Measurements from ENCODE around the gene CCND3.

Gene CCND3

GRCh38 chr6:41976794-41977484, 35.3 kb upstream of the CCND3 start:
- no peak overlapping the region for H3K4me3 ChIP-seq (ENCODE audit: low read length, poor library complexity, severe bottlenecking)
- H3K4me2 ChIP-seq (ENCODE audit: low read depth, low read length, poor library complexity, severe bottlenecking), result no peak overlapping the region
- H3K79me2 ChIP-seq (ENCODE audit: insufficient read depth, low read length), result no peaks in the 10 kb centered on the region
- H4K20me1 ChIP-seq (ENCODE audit: insufficient read depth, low read length, poor library complexity, severe bottlenecking), result no peaks in the 10 kb centered on the region
- peaks cover 4% of the 10 kb centered on the region for H3K4me1 ChIP-seq (ENCODE audit: insufficient read depth, low read length, poor library complexity, severe bottlenecking)
- no peaks in the 10 kb centered on the region for H3K9me2 ChIP-seq (replicated peaks; ENCODE audit: low read depth, low read length)
- H3K36me3 ChIP-seq (ENCODE audit: insufficient read depth, low read length), result no peaks in the 10 kb centered on the region
- no peak overlapping the region for H2AFZ ChIP-seq (ENCODE audit: low read length)
- no peak overlapping the region for H3K9ac ChIP-seq (ENCODE audit: low read depth, low read length, poor library complexity, severe bottlenecking)
- H3F3A ChIP-seq (ENCODE audit: low read depth), result no peaks in the 10 kb centered on the region
- no peaks in the 10 kb centered on the region for H3K9me3 ChIP-seq (ENCODE audit: insufficient read depth, low read depth, low read length)
- TF ChIP-seq EZH2phosphoT487 (IDR thresholded peaks at IDR 0.05; ENCODE audit: borderline replicate concordance) (no peak), CTCF (conservative IDR thresholded peaks at IDR 0.05; ENCODE audit: low read length) (no peak)
- no peaks in the 10 kb centered on the region for H3K27me3 ChIP-seq (ENCODE audit: insufficient read depth, low read length, poor library complexity, severe bottlenecking)

GRCh38 chr6:41975276-41975675, 33.7 kb upstream of the CCND3 start:
- H3K9me3 ChIP-seq (ENCODE audit: insufficient read depth, low read depth, low read length), result no peaks in the 10 kb centered on the region
- H3K27me3 ChIP-seq (ENCODE audit: insufficient read depth, low read length, poor library complexity, severe bottlenecking), result no peaks in the 10 kb centered on the region
- H3K36me3 ChIP-seq (ENCODE audit: insufficient read depth, low read length), result no peaks in the 10 kb centered on the region
- no peak for TF ChIP-seq EZH2phosphoT487 (IDR thresholded peaks at IDR 0.05; ENCODE audit: borderline replicate concordance)
- no peak overlapping the region for H3K4me2 ChIP-seq (ENCODE audit: low read depth, low read length, poor library complexity, severe bottlenecking)
- no peaks in the 10 kb centered on the region for H3F3A ChIP-seq (ENCODE audit: low read depth)
- H3K4me3 ChIP-seq (ENCODE audit: low read length, poor library complexity, severe bottlenecking), result no peak overlapping the region
- H3K9ac ChIP-seq (ENCODE audit: low read depth, low read length, poor library complexity, severe bottlenecking), result no peak overlapping the region
- H4K20me1 ChIP-seq (ENCODE audit: insufficient read depth, low read length, poor library complexity, severe bottlenecking), result no peaks in the 10 kb centered on the region
- H3K79me2 ChIP-seq (ENCODE audit: insufficient read depth, low read length), result no peaks in the 10 kb centered on the region
- peaks cover 9% of the 10 kb centered on the region for H3K4me1 ChIP-seq (ENCODE audit: insufficient read depth, low read length, poor library complexity, severe bottlenecking)
- H2AFZ ChIP-seq (ENCODE audit: low read length), result no peak overlapping the region
- no peaks in the 10 kb centered on the region for H3K9me2 ChIP-seq (replicated peaks; ENCODE audit: low read depth, low read length)

- Histone ChIP-seq H3K9me2 (replicated peaks; ENCODE audit: low read depth, low read length) (no peaks in the 10 kb centered on the region), H3K4me3 (ENCODE audit: low read length, poor library complexity, severe bottlenecking) (no peak overlapping the region), H3K4me2 (ENCODE audit: low read depth, low read length, poor library complexity, severe bottlenecking) (no peak overlapping the region), H3K9ac (ENCODE audit: low read depth, low read length, poor library complexity, severe bottlenecking) (no peak overlapping the region), H3F3A (ENCODE audit: low read depth) (no peaks in the 10 kb centered on the region), H2AFZ (ENCODE audit: low read length) (no peak overlapping the region), H3K9me3 (ENCODE audit: insufficient read depth, low read depth, low read length) (no peaks in the 10 kb centered on the region), H3K27me3 (ENCODE audit: insufficient read depth, low read length, poor library complexity, severe bottlenecking) (no peaks in the 10 kb centered on the region), H4K20me1 (ENCODE audit: insufficient read depth, low read length, poor library complexity, severe bottlenecking) (no peaks in the 10 kb centered on the region), H3K79me2 (ENCODE audit: insufficient read depth, low read length) (no peaks in the 10 kb centered on the region), H3K36me3 (ENCODE audit: insufficient read depth, low read length) (no peaks in the 10 kb centered on the region), H3K4me1 (ENCODE audit: insufficient read depth, low read length, poor library complexity, severe bottlenecking) (peaks cover 6% of the 10 kb centered on the region)
- no peak for TF ChIP-seq EZH2phosphoT487 (IDR thresholded peaks at IDR 0.05; ENCODE audit: borderline replicate concordance)
- no peak for TF ChIP-seq CTCF (conservative IDR thresholded peaks at IDR 0.05; ENCODE audit: low read length)
Measured at GRCh38 chr6:41974281-41974825, 32.7 kb upstream of the CCND3 start.

DNA sequence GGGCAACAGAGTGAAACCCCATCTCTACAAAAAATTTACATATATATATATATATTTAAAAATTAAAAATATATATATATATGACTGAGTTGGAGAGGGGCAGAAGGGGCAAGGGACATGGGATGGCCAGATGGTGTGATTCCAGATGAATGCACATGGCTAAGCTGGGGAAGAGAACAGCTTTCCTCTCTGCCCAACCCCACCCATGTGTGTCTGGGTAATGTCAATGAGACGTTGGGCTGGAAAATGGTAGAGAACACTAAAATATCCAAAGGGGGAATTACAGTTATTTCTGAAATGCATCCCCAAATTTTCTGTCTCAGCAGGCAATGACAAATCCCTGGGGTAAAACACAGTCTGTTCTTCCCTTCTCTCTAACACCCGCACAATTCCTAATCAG, 31.2 kb upstream of the CCND3 start:
- Histone ChIP-seq H2AFZ (ENCODE audit: low read length) (no peak overlapping the region), H3K36me3 (ENCODE audit: insufficient read depth, low read length) (no peaks in the 10 kb centered on the region), H3K27me3 (ENCODE audit: insufficient read depth, low read length, poor library complexity, severe bottlenecking) (no peaks in the 10 kb centered on the region), H4K20me1 (ENCODE audit: insufficient read depth, low read length, poor library complexity, severe bottlenecking) (no peaks in the 10 kb centered on the region), H3K9ac (ENCODE audit: low read depth, low read length, poor library complexity, severe bottlenecking) (no peak overlapping the region), H3K79me2 (ENCODE audit: insufficient read depth, low read length) (no peaks in the 10 kb centered on the region), H3F3A (ENCODE audit: low read depth) (no peaks in the 10 kb centered on the region), H3K4me3 (ENCODE audit: low read length, poor library complexity, severe bottlenecking) (no peak overlapping the region), H3K4me2 (ENCODE audit: low read depth, low read length, poor library complexity, severe bottlenecking) (no peak overlapping the region), H3K9me3 (ENCODE audit: insufficient read depth, low read depth, low read length) (no peaks in the 10 kb centered on the region), H3K9me2 (replicated peaks; ENCODE audit: low read depth, low read length) (no peaks in the 10 kb centered on the region), H3K4me1 (ENCODE audit: insufficient read depth, low read length, poor library complexity, severe bottlenecking) (peaks cover 8% of the 10 kb centered on the region)
- TF ChIP-seq EZH2phosphoT487 (IDR thresholded peaks at IDR 0.05; ENCODE audit: borderline replicate concordance) (no peak), CTCF (conservative IDR thresholded peaks at IDR 0.05; ENCODE audit: low read length) (no peak)

All from Loucy (cell line).